Kidney capillary endothelial cell (primary cell): ENCODE data around the gene LRRC4.
A peak's percentile ranks its signal among the peaks of the same experiment; 100 is the strongest.

Source experiments
- DNase-seq: peaks from one replicate; pipeline ENCODE4 v3.0.0-alpha.2; 2018; ENCODE audit warnings: low spot score

LRRC4 gene

GRCh38 chr7:128059143-128059988, 28.1 kb upstream of the LRRC4 start:
- DNase-seq, result no peak

DNA sequence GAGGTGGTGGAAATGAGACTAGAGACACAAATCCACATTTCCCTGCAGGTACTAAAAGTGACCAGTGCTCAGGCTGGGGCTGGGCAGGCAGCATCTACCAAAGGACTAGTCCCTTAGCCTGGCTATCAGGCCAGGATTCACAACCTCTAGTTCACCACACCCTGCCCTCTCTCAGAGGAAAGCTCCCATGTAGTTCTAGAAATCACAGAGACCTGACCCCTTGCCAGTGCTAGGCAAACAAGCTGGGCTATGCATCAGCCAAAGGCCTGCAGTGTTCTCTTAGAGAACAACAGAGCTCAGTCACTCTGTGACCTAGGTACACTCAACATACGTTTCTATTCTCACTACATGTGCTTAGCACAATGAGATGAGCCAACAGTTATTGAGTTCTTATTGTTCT, 26.7 kb upstream of the LRRC4 start:
- DNase-seq, result no peak

DNA sequence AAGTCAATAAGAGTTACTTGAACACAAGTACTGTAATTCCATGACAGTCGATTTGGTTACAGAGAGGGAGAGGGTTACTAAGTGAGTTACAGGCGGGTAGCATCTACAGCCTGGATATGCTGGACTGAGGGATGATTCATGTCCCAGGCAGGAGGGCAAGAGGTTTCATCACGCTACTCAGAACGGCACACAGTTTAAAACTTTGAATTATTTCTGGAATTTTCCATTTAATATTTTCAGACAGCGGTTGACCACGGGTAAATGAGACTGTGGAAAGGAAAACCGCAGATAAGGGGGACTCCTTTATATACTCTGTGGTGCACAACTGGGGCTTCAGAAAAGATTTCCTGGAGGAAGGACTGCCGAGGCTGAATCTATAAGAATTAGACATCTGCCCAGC, 25.7 kb upstream of the LRRC4 start:
- no peak for DNase-seq

- peak; percentile 57 for DNase-seq
These were observed 24.4 kb upstream of the LRRC4 start for GRCh38 chr7:128055637-128056036.

GRCh38 chr7:128054511-128054910, 23.3 kb upstream of the LRRC4 start:
- DNase-seq, result no peak

DNA sequence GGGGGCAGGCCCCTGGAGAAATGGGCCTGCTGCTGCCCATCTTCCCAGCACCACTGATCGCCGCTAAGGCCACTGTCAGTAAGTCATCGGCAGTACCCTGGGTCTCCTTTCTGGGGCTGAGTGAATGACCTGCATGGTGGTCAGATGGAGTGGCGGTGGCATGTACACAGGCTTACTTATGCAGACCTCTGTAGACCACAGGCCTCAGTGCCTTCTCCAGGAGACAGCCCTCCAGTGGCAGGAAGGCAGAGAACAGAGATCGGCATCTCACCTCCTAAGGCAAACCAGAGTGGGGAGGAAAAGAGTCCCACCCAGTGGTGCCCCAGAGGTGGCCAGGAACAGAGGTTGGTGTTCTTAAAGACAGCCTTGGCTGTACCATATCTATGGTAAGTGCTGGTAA, 22.8 kb upstream of the LRRC4 start:
- no peak for DNase-seq

DNA sequence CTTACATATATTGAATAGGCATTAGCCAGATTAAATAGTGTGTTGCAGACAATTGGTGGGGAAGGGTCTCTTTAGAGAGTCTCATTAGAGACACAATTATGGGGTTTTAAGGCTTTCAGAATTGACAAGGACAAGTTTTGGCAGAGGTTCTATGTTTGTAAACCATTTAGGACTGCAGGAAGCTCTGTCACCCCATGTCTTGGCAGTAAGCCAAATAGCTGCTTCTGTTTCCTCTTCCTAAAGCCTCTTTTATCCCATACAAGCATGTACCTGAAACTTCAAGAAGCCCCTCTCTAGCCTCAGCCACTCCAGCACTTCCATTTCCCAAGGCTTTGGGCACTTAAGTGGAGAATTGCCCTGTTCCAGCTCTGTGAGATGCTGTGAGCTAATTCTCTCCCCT, 21.8 kb upstream of the LRRC4 start:
- DNase-seq, result peak; percentile 74

DNA sequence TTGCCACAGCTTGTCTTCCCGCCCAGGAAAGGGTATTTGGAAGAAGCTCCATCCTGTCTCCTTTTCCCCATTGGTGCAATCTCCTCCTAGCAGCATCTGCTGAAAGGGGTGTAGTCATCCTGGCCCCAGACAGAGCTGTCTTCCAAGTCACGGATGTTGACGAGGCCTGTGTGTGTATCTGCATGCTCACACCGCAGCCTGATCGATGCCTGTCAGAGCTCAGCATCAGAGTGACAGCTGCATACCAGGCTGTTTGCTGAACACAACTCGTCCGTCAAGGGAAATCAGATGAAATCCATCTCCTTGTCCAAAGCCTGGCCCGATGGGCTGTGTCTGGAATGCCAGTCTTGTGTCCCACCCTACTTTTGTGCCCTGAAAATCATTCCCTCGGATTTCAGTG, 21.2 kb upstream of the LRRC4 start:
- no peak for DNase-seq

GRCh38 chr7:128045766-128046165, 14.5 kb upstream of the LRRC4 start:
- no peak for DNase-seq

DNA sequence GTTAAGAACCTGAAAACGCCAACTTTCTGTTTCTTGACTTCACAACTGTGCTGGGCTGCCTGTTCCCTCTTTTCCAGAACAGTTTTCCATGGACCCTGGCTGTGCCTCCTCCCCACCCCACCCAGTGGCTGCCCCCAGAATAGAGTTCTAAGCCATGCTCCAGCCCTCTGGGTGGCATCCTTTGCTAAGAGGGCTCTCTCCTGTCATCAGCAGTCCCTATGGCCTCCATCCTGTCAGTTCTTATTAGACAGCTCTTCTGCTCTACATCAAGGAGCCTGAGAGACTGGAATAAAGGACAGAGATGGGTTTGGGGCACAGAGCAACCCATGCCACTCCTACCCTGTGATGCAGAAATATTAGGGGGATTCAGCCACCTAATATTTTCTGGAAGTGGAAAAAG, 13.9 kb upstream of the LRRC4 start:
- no peak for DNase-seq

DNA sequence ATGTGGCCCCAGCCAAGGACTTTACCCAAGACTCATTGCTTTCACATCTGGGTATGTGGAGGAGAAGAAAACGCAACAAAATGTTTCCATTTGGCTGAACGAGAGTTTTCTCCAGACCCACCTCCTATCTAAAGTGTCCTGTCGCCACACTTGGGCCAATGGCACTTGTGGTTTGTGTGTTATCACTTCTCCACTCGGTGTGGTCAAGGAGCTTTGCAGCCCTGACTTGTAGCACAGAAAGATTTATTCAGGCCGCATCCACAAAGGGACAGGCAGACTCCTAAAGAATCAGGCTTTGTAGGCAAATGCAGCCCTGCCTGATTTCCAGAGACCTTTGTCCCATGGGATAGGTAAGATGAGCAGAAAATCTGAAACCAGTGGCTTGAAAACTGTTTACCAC, 12.8 kb upstream of the LRRC4 start:
- DNase-seq, result no peak

- no peak for DNase-seq
These were observed 10.8 kb upstream of the LRRC4 start for GRCh38 chr7:128042012-128042411.

- no peak for DNase-seq
These were observed 10.0 kb upstream of the LRRC4 start for GRCh38 chr7:128041203-128041602.

DNA sequence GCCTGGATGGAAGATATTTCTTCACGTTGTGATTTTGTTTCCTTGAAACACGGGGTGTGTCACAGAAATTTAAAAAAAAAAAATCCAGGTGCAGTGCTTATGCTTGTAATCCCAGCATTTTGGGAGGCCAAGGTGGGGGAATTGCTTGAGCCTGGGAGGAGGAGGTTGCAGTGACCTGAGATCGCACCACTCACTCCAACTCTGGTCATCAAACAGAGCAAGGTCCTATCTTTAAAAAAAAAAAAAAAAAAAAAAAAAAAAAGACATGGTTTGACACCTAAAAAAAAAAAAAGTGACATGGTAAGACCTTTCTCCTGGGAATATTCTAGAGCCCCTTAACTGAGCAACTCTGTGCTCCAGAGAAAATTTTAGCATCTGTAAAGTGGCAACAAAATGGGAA, 9.0 kb upstream of the LRRC4 start:
- DNase-seq, result no peak

- no peak for DNase-seq
These were observed 8.3 kb upstream of the LRRC4 start for GRCh38 chr7:128039544-128039953.

DNA sequence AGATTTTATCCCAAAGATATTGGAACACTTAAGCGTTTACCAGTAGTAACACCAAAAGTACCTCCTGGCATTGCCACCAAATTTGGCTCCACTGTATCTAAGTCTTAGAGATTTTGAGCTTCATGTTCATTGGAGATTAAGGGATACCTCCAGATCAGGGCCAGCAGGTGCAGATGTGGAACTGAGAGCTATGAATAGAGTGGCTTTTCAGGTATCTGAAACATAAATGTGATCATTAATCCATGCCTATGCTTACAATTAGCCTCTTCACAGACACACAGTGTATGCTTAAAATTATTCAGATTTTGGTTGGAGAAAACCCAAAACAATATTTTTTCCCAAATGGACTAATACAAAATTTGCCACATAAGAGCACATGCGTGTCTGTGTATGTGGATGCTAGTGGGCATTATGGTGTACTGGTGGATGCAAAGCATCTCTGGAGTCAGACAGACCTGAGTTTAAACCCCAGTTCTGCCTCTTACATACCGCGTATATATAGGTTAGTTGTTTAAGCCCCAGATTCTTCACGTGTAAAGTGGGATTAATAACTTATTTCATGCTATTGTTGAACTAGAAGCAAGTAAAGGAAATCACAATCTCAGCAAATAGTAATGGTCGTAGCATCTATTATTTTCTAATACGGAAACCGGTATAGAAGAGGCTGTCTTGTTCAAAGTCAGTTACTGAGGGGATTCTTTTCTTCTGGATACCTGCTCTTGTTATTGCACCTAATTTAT, 6.8 kb upstream of the LRRC4 start:
- no peak for DNase-seq

DNA sequence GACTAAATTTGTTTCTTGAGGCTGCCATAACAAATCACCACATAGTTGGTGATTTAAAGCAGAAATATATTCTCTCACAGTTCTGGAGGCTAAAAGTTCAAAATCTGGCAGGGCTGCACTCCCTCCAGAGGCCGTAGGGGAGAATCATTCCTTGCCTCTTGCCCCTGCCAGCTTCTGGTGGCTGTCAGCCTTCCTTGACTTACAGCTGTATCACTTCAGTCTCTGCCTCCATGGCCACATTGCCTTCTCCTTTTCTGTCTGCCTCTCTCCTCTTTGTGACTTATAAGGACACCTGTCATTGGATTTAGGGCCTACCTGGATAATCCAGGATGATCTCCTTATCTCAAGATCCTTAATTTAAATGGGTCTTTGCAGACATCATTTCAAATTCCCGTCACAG, 5.8 kb upstream of the LRRC4 start:
- no peak for DNase-seq

- no peak for DNase-seq
These were observed 5.1 kb upstream of the LRRC4 start for GRCh38 chr7:128036226-128036940.

DNA sequence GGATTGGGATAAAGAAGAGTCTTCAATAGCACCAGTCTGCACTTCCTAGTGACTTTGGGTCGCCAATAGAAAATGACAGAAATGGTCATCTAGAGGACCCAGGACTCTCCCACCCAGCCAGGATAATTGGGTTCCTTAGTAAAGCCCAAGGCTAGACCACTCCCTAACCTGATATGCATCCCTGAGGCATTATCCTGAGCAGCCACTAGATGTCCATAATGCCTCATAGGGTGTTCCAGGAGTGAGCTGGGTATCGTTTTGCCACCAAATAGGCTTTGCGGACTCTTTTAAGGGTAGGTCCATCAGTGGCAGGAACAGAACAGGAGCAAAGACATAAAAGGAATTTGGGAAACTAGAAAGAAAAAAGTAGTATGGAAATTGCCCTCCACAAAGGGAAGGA, 4.5 kb upstream of the LRRC4 start:
- DNase-seq, result no peak

DNA sequence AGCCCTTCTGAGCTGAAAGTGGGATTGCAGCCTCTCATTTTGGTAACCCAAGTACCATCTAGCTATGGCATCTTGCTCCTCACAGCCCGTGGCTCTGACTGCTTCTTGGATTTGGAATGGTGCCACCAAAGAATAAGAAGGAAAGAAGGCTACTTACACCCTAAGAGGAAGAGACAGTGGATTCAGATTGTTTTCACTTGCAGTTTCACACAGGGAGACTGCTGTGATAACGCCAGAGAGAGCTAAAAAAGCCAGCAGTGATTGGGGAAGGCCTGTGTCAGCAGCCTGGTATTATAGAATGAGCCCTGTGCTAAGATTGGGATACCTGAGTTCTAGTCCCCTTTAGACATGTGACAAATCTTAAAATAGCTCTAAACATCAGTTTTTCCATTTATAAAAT, 3.6 kb upstream of the LRRC4 start:
- no peak for DNase-seq

DNA sequence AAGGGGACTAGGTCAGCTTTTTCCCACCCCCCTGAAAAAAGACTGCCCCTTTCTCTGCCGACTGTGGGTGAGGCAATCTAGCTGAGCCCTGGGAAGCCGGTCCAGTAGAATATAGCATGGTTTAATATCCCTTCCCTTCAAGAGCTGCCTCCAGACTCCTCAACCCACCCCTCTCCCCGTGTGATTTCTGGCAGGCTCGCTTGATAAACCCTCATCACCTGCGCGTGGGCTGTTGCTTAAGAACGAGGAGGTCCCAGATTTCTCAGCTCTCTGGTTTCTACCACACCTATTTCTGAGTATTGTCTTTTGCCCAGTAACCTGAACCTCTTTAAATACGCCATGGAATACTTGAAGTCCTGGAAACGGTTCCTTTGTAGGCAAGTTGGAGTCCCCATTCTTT, 2.0 kb upstream of the LRRC4 start:
- DNase-seq, result no peak

GRCh38 chr7:128032605-128033235, 1.5 kb upstream of the LRRC4 start:
- DNase-seq, result no peak
